SK-N-SH treated with all-trans-retinoic acid at 6 μM for 48 hours (cell line): ENCODE results near the gene ADAT3.
"Not testable (repeated sequence)": the region's sequence is repeated elsewhere in the genome, so short reads cannot be mapped to it uniquely, and the experiment has no call there.

Source experiments
- ATAC-seq: fragments of 200-7000 bp; cut with Tn5 transposase; 3 replicates; pipeline ENCODE4 v1.9.1; 2020; ENCODE audit warnings: mild to moderate bottlenecking, moderate library complexity
- ARNTL ChIP-seq: fragments of 450-650 bp; formaldehyde crosslinking; IDR thresholded peaks from 2 replicates; pipeline ENCODE4 v1.5.0; 2020; ENCODE audit warnings: low read depth, mild to moderate bottlenecking, moderate library complexity, borderline replicate concordance
- BACH2 ChIP-seq: fragments of 250-450 bp; sonication (Bioruptor Pico); IDR thresholded peaks from 2 replicates; pipeline ENCODE4 v1.9.0; 2021; ENCODE audit warnings: mild to moderate bottlenecking, borderline replicate concordance
- CREB5 ChIP-seq: fragments of 250-450 bp; sonication (Bioruptor Pico); IDR thresholded peaks from 2 replicates; pipeline ENCODE4 v1.5.1; 2020; ENCODE audit warnings: low read depth, mild to moderate bottlenecking, moderate library complexity
- CSRNP3 ChIP-seq: fragments of 250-450 bp; sonication (Bioruptor Pico); IDR thresholded peaks from 2 replicates; pipeline ENCODE4 v1.5.1; 2021; ENCODE audit warnings: mild to moderate bottlenecking, moderate library complexity
- ESRRG ChIP-seq: fragments of 250-450 bp; sonication (Bioruptor Pico); IDR thresholded peaks from 2 replicates; pipeline ENCODE4 v1.6.1; 2021; ENCODE audit warnings: mild to moderate bottlenecking
- GLIS3 ChIP-seq: fragments of 250-450 bp; sonication (Bioruptor Pico); IDR thresholded peaks from 2 replicates; pipeline ENCODE4 v1.5.0; 2020; ENCODE audit warnings: mild to moderate bottlenecking, moderate library complexity
- ISL1 ChIP-seq: fragments of 250-450 bp; sonication (Bioruptor Pico); IDR thresholded peaks from 2 replicates; pipeline ENCODE4 v2.1.2; 2022; ENCODE audit warnings: mild to moderate bottlenecking, moderate library complexity
- OSR1 ChIP-seq: fragments of 250-450 bp; sonication (Bioruptor Pico); IDR thresholded peaks from 2 replicates; pipeline ENCODE4 v1.8.0; 2022; ENCODE audit warnings: moderate library complexity, mild to moderate bottlenecking, inconsistent platforms
- PATZ1 ChIP-seq: fragments of 250-450 bp; sonication (Bioruptor Pico); IDR thresholded peaks from 2 replicates; pipeline ENCODE4 v1.8.0; 2020; ENCODE audit warnings: mild to moderate bottlenecking, moderate library complexity, borderline replicate concordance
- PPARA ChIP-seq: fragments of 250-450 bp; sonication (Bioruptor Pico); IDR thresholded peaks from 2 replicates; pipeline ENCODE4 v1.5.0; 2020; ENCODE audit warnings: mild to moderate bottlenecking, borderline replicate concordance
- RARB ChIP-seq: fragments of 250-450 bp; sonication (Bioruptor Pico); IDR thresholded peaks from 2 replicates; pipeline ENCODE4 v1.8.0; 2021; ENCODE audit warnings: mild to moderate bottlenecking, moderate library complexity
- SNAI2 ChIP-seq: fragments of 250-450 bp; sonication (Bioruptor Pico); IDR thresholded peaks from 2 replicates; pipeline ENCODE4 v1.5.0; 2020; ENCODE audit warnings: mild to moderate bottlenecking, moderate library complexity
- TCF4 ChIP-seq: fragments of 250-450 bp; sonication (Bioruptor Pico); IDR thresholded peaks from 2 replicates; pipeline ENCODE4 v1.8.0; 2021; ENCODE audit warnings: mild to moderate bottlenecking, moderate library complexity, borderline replicate concordance
- TOX ChIP-seq: fragments of 250-450 bp; sonication (Bioruptor Pico); IDR thresholded peaks from 2 replicates; pipeline ENCODE4 v1.8.0; 2021; ENCODE audit warnings: mild to moderate bottlenecking, moderate library complexity, borderline replicate concordance
- TSHZ2 ChIP-seq: fragments of 250-450 bp; sonication (Bioruptor Pico); IDR thresholded peaks from 2 replicates; pipeline ENCODE4 v1.5.0; 2020; ENCODE audit warnings: mild to moderate bottlenecking, moderate library complexity
- ZC3H10 ChIP-seq: fragments of 250-450 bp; sonication (Bioruptor Pico); IDR thresholded peaks from 2 replicates; pipeline ENCODE4 v1.5.1; 2021; ENCODE audit warnings: mild to moderate bottlenecking, moderate library complexity
- ZFP3 ChIP-seq: fragments of 250-450 bp; sonication (Bioruptor Pico); IDR thresholded peaks from 2 replicates; pipeline ENCODE4 v1.5.0; 2020; ENCODE audit warnings: mild to moderate bottlenecking, moderate library complexity
- ZFP30 ChIP-seq: fragments of 450-650 bp; formaldehyde crosslinking; IDR thresholded peaks from 2 replicates; pipeline ENCODE4 v1.5.0; 2022; ENCODE audit warnings: mild to moderate bottlenecking, moderate library complexity
- ZNF565 ChIP-seq: fragments of 450-650 bp; formaldehyde crosslinking; conservative IDR thresholded peaks from 2 replicates; pipeline ENCODE4 v1.5.0; 2020; ENCODE audit warnings: low read depth, mild to moderate bottlenecking, moderate library complexity
- ZNF70 ChIP-seq: fragments of 450-650 bp; formaldehyde crosslinking; IDR thresholded peaks from 2 replicates; pipeline ENCODE4 v1.5.0; 2020; ENCODE audit warnings: mild to moderate bottlenecking, moderate library complexity
- ZNF8 ChIP-seq: fragments of 450-650 bp; formaldehyde crosslinking; IDR thresholded peaks from 2 replicates; pipeline ENCODE4 v1.5.0; 2020; ENCODE audit warnings: mild to moderate bottlenecking, moderate library complexity

The ADAT3 gene

GRCh38 chr19:1883784-1884183 is 21.4 kb upstream of the ADAT3 start (continued):
- TF ChIP-seq PPARA: no peak
- no peak for TF ChIP-seq ZNF70 (CRISPR knock-in tag)
- TF ChIP-seq PATZ1: no peak
- no peak for TF ChIP-seq GLIS3 (CRISPR knock-in tag)
- no peak for TF ChIP-seq TCF4 (CRISPR knock-in tag)
- TF ChIP-seq RARB (CRISPR knock-in tag): no peak
- no peak for TF ChIP-seq BACH2
- TF ChIP-seq SNAI2: no peak
- no peak for TF ChIP-seq TOX (CRISPR knock-in tag)

GRCh38 chr19:1884291-1884718 is 20.9 kb upstream of the ADAT3 start:
- TF ChIP-seq ISL1 (CRISPR knock-in tag) (no peak), GLIS3 (CRISPR knock-in tag) (no peak), ZC3H10 (no peak), CREB5 (CRISPR knock-in tag) (no peak), ZNF8 (CRISPR knock-in tag) (no peak), ZFP3 (CRISPR knock-in tag) (no peak), ZNF70 (CRISPR knock-in tag) (no peak), CSRNP3 (CRISPR knock-in tag) (no peak), ZFP30 (CRISPR knock-in tag) (no peak), BACH2 (no peak), ARNTL (no peak)
- ATAC-seq: peak; percentile 28

- ATAC-seq: peak; percentile 40
- TF ChIP-seq CSRNP3 (CRISPR knock-in tag) (no peak), ESRRG (CRISPR knock-in tag) (no peak), ZFP3 (CRISPR knock-in tag) (no peak), GLIS3 (CRISPR knock-in tag) (no peak), TCF4 (CRISPR knock-in tag) (no peak), ZNF565 (CRISPR knock-in tag) (no peak), TSHZ2 (CRISPR knock-in tag) (no peak), ZFP30 (CRISPR knock-in tag) (no peak), ISL1 (CRISPR knock-in tag) (no peak), OSR1 (CRISPR knock-in tag) (no peak), ARNTL (no peak), ZC3H10 (no peak), SNAI2 (no peak), PATZ1 (no peak), RARB (CRISPR knock-in tag) (no peak), BACH2 (no peak)
Observed at GRCh38 chr19:1884719-1885334, 20.4 kb upstream of the ADAT3 start.

GRCh38 chr19:1885398-1886119 is 19.6 kb upstream of the ADAT3 start, which contains the start of gene ABHD17A:
ABHD17A (minus strand) TSS chr19:1885496; CDS start chr19:1881566, 3,930 bp downstream.
- peak; percentile 86 for ATAC-seq

- ATAC-seq: not testable (repeated sequence)
Observed at GRCh38 chr19:1886360-1886759, 18.8 kb upstream of the ADAT3 start.
